NT2/D1 (cell line): ENCODE measurements around the gene OR1E1.
"Not testable (repeated sequence)": the region's sequence is repeated elsewhere in the genome, so short reads cannot be mapped to it uniquely, and the experiment has no call there.

Experiments
- DNase-seq: peaks from one replicate; pipeline ENCODE4 v3.0.0-alpha.2; 2011; ENCODE audit warnings: low read depth, low spot score
- H3K27me3 ChIP-seq: 2 replicates; pipeline ENCODE4 v1.6.0; 2011; ENCODE audit warnings: mild to moderate bottlenecking; ENCODE audit not compliant: insufficient read length, insufficient read depth
- H3K36me3 ChIP-seq: 2 replicates; pipeline ENCODE4 v1.6.1; 2011; ENCODE audit warnings: mild to moderate bottlenecking, low read length, mixed read lengths; ENCODE audit not compliant: insufficient read depth, insufficient read length
- H3K4me1 ChIP-seq: 2 replicates; pipeline ENCODE4 v1.5.1; 2011; ENCODE audit not compliant: insufficient read depth, insufficient read length
- H3K4me3 ChIP-seq: 2 replicates; pipeline ENCODE4 v1.5.1; 2011; ENCODE audit warnings: low read depth; ENCODE audit not compliant: insufficient read length
- H3K9ac ChIP-seq: 2 replicates; pipeline ENCODE4 v1.6.0; 2011; ENCODE audit warnings: low read depth; ENCODE audit not compliant: insufficient read length
- H3K9me3 ChIP-seq: 2 replicates; pipeline ENCODE4 v1.5.1; 2011; ENCODE audit warnings: mild to moderate bottlenecking, low read length; ENCODE audit not compliant: insufficient read depth
- SUZ12 ChIP-seq: IDR thresholded peaks from 2 replicates; pipeline ENCODE4 v1.6.1; 2011; ENCODE audit not compliant: insufficient read length, insufficient read depth; ENCODE audit errors: extremely low read depth
- YY1 ChIP-seq: IDR thresholded peaks from 2 replicates; pipeline ENCODE4 v1.6.1; 2011; ENCODE audit not compliant: insufficient read length, insufficient read depth
- ZNF274 ChIP-seq: IDR thresholded peaks from 2 replicates; pipeline ENCODE4 v1.6.1; 2011; ENCODE audit warnings: mild to moderate bottlenecking, low read depth, low read length

Gene OR1E1

DNA sequence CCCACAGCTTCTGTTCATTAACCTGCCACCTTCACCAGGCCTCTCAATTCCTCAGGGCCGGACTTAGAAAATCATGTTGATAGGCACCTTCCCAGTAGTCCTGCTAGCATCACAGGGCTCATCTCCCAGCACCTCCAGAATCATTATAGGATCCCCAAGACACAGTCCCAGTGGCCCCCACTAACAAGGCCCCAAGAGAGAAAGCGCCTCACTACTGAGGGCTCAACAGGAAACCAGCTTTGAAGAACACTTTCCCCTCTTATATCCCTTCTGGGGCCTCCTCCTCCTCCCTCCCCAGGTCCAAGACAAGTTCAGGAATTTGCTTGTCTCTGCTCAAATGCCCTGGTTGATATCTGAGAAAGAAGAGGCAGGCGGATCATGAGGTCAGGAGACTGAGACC is 12.9 kb upstream of the OR1E1 start, which contains the start of gene OR3A3:
OR3A3 (plus strand) TSS at position 301 of the 400 bp plus-strand sequence.
- TF ChIP-seq YY1, result no peak
- no peak for TF ChIP-seq SUZ12
- no peak for TF ChIP-seq ZNF274
- Histone ChIP-seq H3K9me3 (peaks cover 5% of the 10 kb centered on the region; the same call in 1 of the 2 replicates), H3K27me3 (no peaks in the 10 kb centered on the region), H3K4me1 (peaks cover 2% of the 10 kb centered on the region), H3K9ac (no peak within 1 kb of the TSS), H3K36me3 (no peaks in the 10 kb centered on the region), H3K4me3 (no peak within 1 kb of the TSS)
- DNase-seq, result no peak

DNA sequence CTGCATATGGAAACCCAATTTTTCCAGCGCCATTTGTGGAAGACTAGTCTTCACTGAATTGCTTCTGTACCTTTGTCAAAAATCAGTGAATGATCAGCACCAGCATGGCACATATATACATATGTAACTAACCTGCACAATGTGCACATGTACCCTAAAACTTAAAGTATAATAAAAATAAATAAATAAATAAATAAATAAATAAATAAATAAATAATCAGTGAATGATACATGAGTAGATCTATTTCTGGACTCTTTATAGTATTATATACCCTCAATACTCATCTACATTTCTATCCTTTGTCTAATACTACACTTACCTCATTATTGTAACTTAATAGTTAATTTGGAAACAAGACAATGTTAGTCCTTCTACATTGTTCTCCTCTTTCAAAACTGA is 5.6 kb upstream of the OR1E1 start:
- DNase-seq, H3K9me3 ChIP-seq, H3K4me3 ChIP-seq, H3K36me3 ChIP-seq, H3K4me1 ChIP-seq, H3K9ac ChIP-seq: not testable (repeated sequence)
- peaks cover 25% of the 10 kb centered on the region for H3K27me3 ChIP-seq

DNA sequence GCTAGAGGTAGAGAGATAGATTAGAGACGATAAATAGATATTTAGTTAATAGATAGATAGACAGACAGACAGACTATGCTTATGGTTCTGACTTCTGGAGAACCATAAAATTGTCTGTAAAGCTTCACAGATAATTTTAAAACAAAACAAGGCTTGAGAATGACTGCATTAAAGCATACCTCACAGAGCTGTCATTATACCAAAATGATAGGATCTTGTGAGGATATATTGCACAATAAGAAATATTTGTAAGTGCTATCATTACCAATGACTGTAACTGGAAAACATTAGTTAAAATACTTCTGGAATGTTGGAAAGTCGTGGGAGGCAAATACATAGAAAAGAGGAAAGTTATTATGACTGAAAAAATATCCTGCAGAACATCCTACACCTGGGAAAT is 3.6 kb upstream of the OR1E1 start:
- Histone ChIP-seq H3K27me3 (peaks cover 25% of the 10 kb centered on the region), H3K4me3 (no peak overlapping the region), H3K9ac (no peak overlapping the region), H3K9me3 (no peaks in the 10 kb centered on the region), H3K4me1 (no peaks in the 10 kb centered on the region), H3K36me3 (no peaks in the 10 kb centered on the region)
- TF ChIP-seq YY1 (no peak), ZNF274 (no peak), SUZ12 (no peak)
- DNase-seq, result no peak

DNA sequence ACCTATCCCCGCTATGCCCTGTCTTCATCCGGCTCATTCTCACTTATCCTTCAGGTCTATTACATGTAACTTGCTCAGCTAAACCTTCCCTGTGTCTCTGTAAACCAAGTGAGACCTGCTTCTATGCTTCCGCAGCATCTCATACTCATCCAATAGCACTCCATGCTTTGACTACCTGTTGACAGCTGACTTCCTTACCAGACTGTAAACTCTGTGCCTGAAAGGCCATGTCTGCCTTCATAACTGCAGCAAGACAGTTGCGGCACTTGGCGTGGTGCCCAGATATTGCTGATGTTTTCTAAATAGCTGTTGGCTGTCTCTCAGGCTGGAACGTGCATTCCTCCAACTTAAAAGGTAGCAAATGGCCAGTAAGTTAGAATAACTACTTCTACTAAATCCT is 1.8 kb upstream of the OR1E1 start:
- TF ChIP-seq SUZ12 (no peak), YY1 (no peak), ZNF274 (no peak)
- no peak for DNase-seq
- peaks cover 25% of the 10 kb centered on the region for H3K27me3 ChIP-seq

DNA sequence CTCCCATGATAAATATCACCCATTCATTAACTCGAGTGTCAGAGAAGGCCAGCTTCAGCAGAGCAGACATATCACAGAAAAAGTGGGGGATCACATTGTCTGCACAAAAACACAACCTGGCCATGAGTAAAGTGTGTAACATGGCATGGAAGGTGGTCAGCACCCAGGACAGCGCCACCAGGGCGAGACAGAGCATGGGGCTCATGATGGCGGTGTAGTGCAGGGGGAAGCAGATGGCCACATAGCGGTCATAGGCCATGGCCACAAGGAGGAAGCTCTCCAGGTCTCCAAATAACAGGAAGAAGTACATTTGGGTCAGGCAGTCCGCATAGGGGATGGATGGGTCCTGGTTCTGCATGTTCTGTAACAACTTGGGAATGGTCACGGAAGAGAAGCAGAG is 409 bp downstream of the OR1E1 start:
- H3K4me3 ChIP-seq, H3K36me3 ChIP-seq, H3K9me3 ChIP-seq, DNase-seq, H3K4me1 ChIP-seq, H3K9ac ChIP-seq: not testable (repeated sequence)
- H3K27me3 ChIP-seq, result peaks cover 20% of the 10 kb centered on the region

More for the DNA sequence above, 1.8 kb upstream of the OR1E1 start:
- Histone ChIP-seq H3K4me3 (no peak overlapping the region), H3K9me3 (no peaks in the 10 kb centered on the region), H3K9ac (no peak overlapping the region), H3K4me1 (no peaks in the 10 kb centered on the region), H3K36me3 (no peaks in the 10 kb centered on the region)

DNA sequence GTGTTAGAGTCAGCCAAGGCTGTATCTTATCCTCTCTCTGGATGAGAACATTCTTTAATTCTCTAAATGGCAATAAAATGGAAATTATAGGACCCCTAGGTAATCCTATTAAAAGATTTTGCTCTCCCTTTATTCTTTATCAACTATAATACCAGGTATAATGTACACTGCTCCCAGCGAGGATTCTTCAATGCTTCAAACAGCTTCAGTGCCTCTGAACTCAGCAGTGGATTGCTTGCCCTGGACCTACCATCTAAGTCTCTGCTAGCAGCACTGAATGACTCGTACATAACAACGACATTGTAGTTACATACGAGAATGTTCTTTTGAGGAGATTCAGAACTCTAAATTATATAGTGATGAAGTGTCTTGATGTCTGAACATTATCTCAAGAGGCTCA is 8.4 kb downstream of the OR1E1 start:
- TF ChIP-seq YY1 (no peak), SUZ12 (no peak), ZNF274 (no peak)
- no peaks in the 10 kb centered on the region for H3K4me1 ChIP-seq

DNA sequence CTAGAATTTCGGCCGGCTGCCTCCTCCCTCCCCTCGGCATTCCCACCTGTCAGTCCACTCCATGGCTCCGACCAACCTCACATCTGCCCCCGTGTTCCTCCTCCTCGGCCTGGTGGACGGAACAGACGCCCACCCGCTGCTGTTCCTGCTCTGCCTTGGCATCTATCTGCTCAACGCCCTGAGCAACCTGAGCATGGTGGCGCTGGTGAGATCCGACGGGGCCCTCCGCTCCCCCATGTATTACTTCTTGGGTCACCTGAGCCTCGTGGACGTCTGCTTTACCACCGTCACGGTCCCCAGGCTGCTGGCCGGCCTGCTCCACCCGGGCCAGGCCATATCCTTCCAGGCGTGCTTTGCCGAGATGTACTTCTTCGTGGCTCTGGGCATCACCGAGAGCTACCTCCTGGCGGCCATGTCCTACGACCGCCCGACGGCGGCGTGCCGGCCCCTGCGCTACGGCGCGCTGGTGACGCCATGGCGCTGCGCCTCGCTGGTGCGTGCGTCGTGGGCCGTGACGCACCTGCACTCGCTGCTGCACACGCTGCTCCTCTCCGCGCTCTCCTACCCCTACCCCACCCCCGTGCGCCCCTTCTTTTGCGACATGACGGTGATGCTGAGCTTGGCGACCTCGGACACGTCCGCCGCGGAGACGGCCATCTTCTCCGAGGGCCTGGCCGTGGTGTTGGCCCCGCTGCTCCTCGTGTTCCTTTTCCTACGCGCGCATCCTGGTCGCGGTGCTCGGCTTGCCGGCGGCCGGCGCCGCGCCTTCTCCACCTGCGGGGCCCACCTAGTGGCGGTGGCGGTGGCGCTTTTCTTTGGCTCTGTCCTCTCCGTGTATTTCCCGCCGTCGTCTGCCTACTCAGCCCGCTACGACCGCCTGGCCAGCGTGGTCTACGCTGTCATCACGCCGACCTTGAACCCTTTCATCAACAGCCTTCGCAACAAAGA is 12.1 kb downstream of the OR1E1 start, which contains the start of gene OR3A2:
OR3A2 (minus strand) TSS at position 440 of the 948 bp plus-strand sequence.
- Histone ChIP-seq H3K4me1 (no peaks in the 10 kb centered on the region), H3K4me3 (peak within 1 kb of the TSS; percentile 71), H3K27me3 (no peaks in the 10 kb centered on the region), H3K9ac (peak within 1 kb of the TSS; percentile 74), H3K36me3 (peaks cover 29% of the 10 kb centered on the region), H3K9me3 (no peaks in the 10 kb centered on the region)
- TF ChIP-seq SUZ12, result no peak
- peak; percentile 54 for TF ChIP-seq YY1
- peak; percentile 47 for DNase-seq

More for the DNA sequence above, 8.4 kb downstream of the OR1E1 start:
- Histone ChIP-seq H3K27me3 (no peaks in the 10 kb centered on the region), H3K9me3 (no peaks in the 10 kb centered on the region), H3K9ac (no peak overlapping the region), H3K4me3 (no peak overlapping the region), H3K36me3 (no peaks in the 10 kb centered on the region)
- no peak for DNase-seq
